ENCODE data around the gene CLDN9.

Gene CLDN9

GRCh38 chr16:2974319-2975056 is 38.2 kb upstream of the CLDN9 start:
- no peak for DNase-seq (ENCODE audit: low read depth)

GRCh38 chr16:2975161-2975795 is 37.4 kb upstream of the CLDN9 start:
- no peak for DNase-seq (ENCODE audit: low read depth)

- no peak for DNase-seq (ENCODE audit: low read depth)
Observed at GRCh38 chr16:2976201-2976600, 36.5 kb upstream of the CLDN9 start.

GRCh38 chr16:2976673-2977072 is 36.0 kb upstream of the CLDN9 start:
- DNase-seq (ENCODE audit: low read depth), result no peak

- DNase-seq (ENCODE audit: low read depth), result no peak
Observed at GRCh38 chr16:2977440-2977839, 35.3 kb upstream of the CLDN9 start.

GRCh38 chr16:2979669-2980226 is 33.0 kb upstream of the CLDN9 start:
- no peak for DNase-seq (ENCODE audit: low read depth)

GRCh38 chr16:2980227-2981176 is 32.2 kb upstream of the CLDN9 start, which contains the start of gene PKMYT1:
Gene PKMYT1 (minus strand): TSS chr16:2980446. CDS start chr16:2979657, 789 bp downstream.
- DNase-seq (ENCODE audit: low read depth), result peak; percentile 75

- DNase-seq (ENCODE audit: low read depth), result no peak
Observed at GRCh38 chr16:2981177-2981898, 31.4 kb upstream of the CLDN9 start.

GRCh38 chr16:2981899-2982250 is 30.8 kb upstream of the CLDN9 start:
- DNase-seq (ENCODE audit: low read depth), result no peak

GRCh38 chr16:2982402-2982801 is 30.3 kb upstream of the CLDN9 start:
- no peak for DNase-seq (ENCODE audit: low read depth)

- DNase-seq (ENCODE audit: low read depth), result peak; percentile 35
Observed at GRCh38 chr16:2983706-2984136, 29.0 kb upstream of the CLDN9 start.

- DNase-seq (ENCODE audit: low read depth), result no peak
Observed at GRCh38 chr16:2985462-2985861, 27.3 kb upstream of the CLDN9 start.

GRCh38 chr16:2985893-2986355 is 26.8 kb upstream of the CLDN9 start:
- no peak for DNase-seq (ENCODE audit: low read depth)

GRCh38 chr16:2986623-2987188 is 26.0 kb upstream of the CLDN9 start:
- DNase-seq (ENCODE audit: low read depth), result no peak

- DNase-seq (ENCODE audit: low read depth), result no peak
Observed at GRCh38 chr16:2987286-2987685, 25.4 kb upstream of the CLDN9 start.

GRCh38 chr16:2987833-2988232 is 24.9 kb upstream of the CLDN9 start:
- no peak for DNase-seq (ENCODE audit: low read depth)

- DNase-seq (ENCODE audit: low read depth), result no peak
Observed at GRCh38 chr16:2988590-2989099, 24.1 kb upstream of the CLDN9 start.

- no peak for DNase-seq (ENCODE audit: low read depth)
Observed at GRCh38 chr16:2990891-2991290, 21.8 kb upstream of the CLDN9 start.

GRCh38 chr16:2991566-2992261 is 21.0 kb upstream of the CLDN9 start:
- DNase-seq (ENCODE audit: low read depth), result no peak

- DNase-seq (ENCODE audit: low read depth), result no peak
Observed at GRCh38 chr16:2992383-2993081, 20.2 kb upstream of the CLDN9 start.
